Retinal pigment epithelial cell (primary cell): ENCODE data around the gene C15orf62.

ENCODE experiments used
- DNase-seq: peaks from one replicate; pipeline ENCODE4 v3.0.0-alpha.2; 2010; ENCODE audit warnings: low read depth
- H3K4me3 ChIP-seq: 2 replicates; pipeline ENCODE4 v1.5.1; 2011; ENCODE audit warnings: mild to moderate bottlenecking, low read length, control low read depth, moderate library complexity
- CTCF ChIP-seq: conservative IDR thresholded peaks from 2 replicates; pipeline ENCODE4 v1.5.1; 2011; ENCODE audit warnings: low read depth, low read length, control low read depth, inconsistent platforms

Gene C15orf62

GRCh38 chr15:40769274-40770146 lies at the start of gene C15orf62:
TSS of gene C15orf62 (plus strand) at chr15:40769980. CDS start at chr15:40770496, 516 bp downstream.
- no peak within 1 kb of the TSS for H3K4me3 ChIP-seq

GRCh38 chr15:40721701-40722100 lies 48.1 kb upstream of the C15orf62 start:
- no peak overlapping the region for H3K4me3 ChIP-seq
- DNase-seq = no peak
- no peak for TF ChIP-seq CTCF

More at GRCh38 chr15:40769274-40770146, at the start of gene C15orf62:
- no peak for TF ChIP-seq CTCF
- DNase-seq = no peak

- TF ChIP-seq CTCF = no peak
- no peak for DNase-seq
- H3K4me3 ChIP-seq = no peak overlapping the region
These were observed 47.4 kb upstream of the C15orf62 start for GRCh38 chr15:40722354-40722753.

- no peak for TF ChIP-seq CTCF
- DNase-seq = no peak
- H3K4me3 ChIP-seq = no peak overlapping the region
These were observed 46.8 kb upstream of the C15orf62 start for GRCh38 chr15:40722934-40723333.

GRCh38 chr15:40723919-40724318 lies 45.9 kb upstream of the C15orf62 start:
- no peak overlapping the region for H3K4me3 ChIP-seq
- no peak for DNase-seq
- TF ChIP-seq CTCF = no peak

GRCh38 chr15:40731034-40731433 lies 38.7 kb upstream of the C15orf62 start:
- no peak for DNase-seq
- no peak for TF ChIP-seq CTCF
- no peak overlapping the region for H3K4me3 ChIP-seq

- H3K4me3 ChIP-seq = no peak overlapping the region
- DNase-seq = no peak
- no peak for TF ChIP-seq CTCF
These were observed 33.2 kb upstream of the C15orf62 start for GRCh38 chr15:40736575-40736974.
